SK-N-SH (cell line): ENCODE measurements around the gene PLAGL1. TPM values are rescaled to one million over a fixed set of nuclear protein-coding genes. Genes with fewer than 3 reads are reported as not detected.

Experiments
- CTCF ChIA-PET: fragments of 300-600, 350-600 bp; formaldehyde crosslinking; extraction: SDS; loops from one replicate; lab custom pipeline; 2021; lab: Yijun Ruan, JAX
- POLR2A ChIA-PET: fragments of 350-600 bp; sonication (Branson Sonifier 250); formaldehyde crosslinking; extraction: SDS; loops from one replicate; lab custom pipeline; 2020; ENCODE audit warnings: antibody characterized with exemption, inconsistent platforms; lab: Yijun Ruan, JAX
- DNase-seq: peaks from one replicate; pipeline ENCODE4 v3.0.0; 2012
- H2AFZ ChIP-seq: fragments of 200-600 bp; sonication (generic); 2 replicates; pipeline ENCODE4 v1.8.1; 2016; ENCODE audit warnings: antibody characterized with exemption, mild to moderate bottlenecking, low read depth
- H3F3A ChIP-seq: fragments of 200-600 bp; sonication (generic); replicated peaks from 2 replicates; pipeline ENCODE3; 2016; ENCODE audit warnings: antibody characterized with exemption, mild to moderate bottlenecking; ENCODE audit not compliant: insufficient read depth
- H3K27ac ChIP-seq, 2 experiments: fragments of 200-500 bp in 1 of 2; fragments of 200-600 bp in 1 of 2; sonication (Bioruptor generic) in 1 of 2; sonication (generic), shearing (Covaris generic) in 1 of 2; 2 replicates each; pipeline versions ENCODE4 v1.5.1 to v1.6.1; 2014 to 2016; ENCODE audit warnings: low read depth in 2 of 2, inconsistent platforms in 1 of 2, low read length in 1 of 2, mild to moderate bottlenecking in 1 of 2, mixed read lengths in 1 of 2
- H3K27me3 ChIP-seq: fragments of 200-600 bp; sonication (generic), shearing (Covaris generic); 2 replicates; pipeline ENCODE4 v1.6.1; 2016; ENCODE audit warnings: mixed run types; ENCODE audit not compliant: insufficient read depth
- H3K36me3 ChIP-seq, 2 experiments: fragments of 200-500 bp in 1 of 2; fragments of 200-600 bp in 1 of 2; sonication (Bioruptor generic) in 1 of 2; sonication (generic) in 1 of 2; replicated peaks in 1 of 2; 2 replicates each; pipeline versions ENCODE3 to v1.5.1; 2014 to 2016; ENCODE audit warnings: low read length in 1 of 2, mild to moderate bottlenecking in 1 of 2; ENCODE audit not compliant: insufficient read depth in 2 of 2, control insufficient read depth in 1 of 2
- H3K4me1 ChIP-seq, 2 experiments: fragments of 200-500 bp in 1 of 2; fragments of 200-600 bp in 1 of 2; sonication (Bioruptor generic) in 1 of 2; sonication (generic), shearing (Covaris generic) in 1 of 2; 2 replicates each; pipeline versions ENCODE4 v1.5.1 to v1.6.1; 2014 to 2016; ENCODE audit warnings: low read depth in 1 of 2, low read length in 1 of 2, mixed run types in 1 of 2; ENCODE audit not compliant: insufficient read depth in 2 of 2, control insufficient read depth in 1 of 2
- H3K4me2 ChIP-seq: fragments of 200-600 bp; sonication (generic), shearing (Covaris generic); 2 replicates; pipeline ENCODE4 v1.6.1; 2017; ENCODE audit warnings: mixed run types
- H3K4me3 ChIP-seq, 2 experiments: fragments of 200-500 bp in 1 of 2; fragments of 200-600 bp in 1 of 2; sonication (Bioruptor generic) in 1 of 2; sonication (generic), shearing (Covaris generic) in 1 of 2; 2 replicates each; pipeline versions ENCODE4 v1.5.1 to v1.8.1; 2014 to 2016; ENCODE audit warnings: low read depth in 2 of 2, inconsistent platforms in 1 of 2, low read length in 1 of 2, mild to moderate bottlenecking in 1 of 2, mixed read lengths in 1 of 2, moderate library complexity in 1 of 2
- H3K79me2 ChIP-seq: fragments of 200-600 bp; sonication (generic); 2 replicates; pipeline ENCODE4 v1.8.1; 2017; ENCODE audit warnings: mild to moderate bottlenecking; ENCODE audit not compliant: insufficient read depth
- H3K9ac ChIP-seq: fragments of 200-600 bp; sonication (generic); 2 replicates; pipeline ENCODE4 v1.6.1; 2017; ENCODE audit warnings: mixed run types
- H3K9me2 ChIP-seq: fragments of 200-600 bp; sonication (generic); 2 replicates; pipeline ENCODE4 v1.6.1; 2017; ENCODE audit warnings: mixed run types
- H3K9me3 ChIP-seq: fragments of 200-600 bp; sonication (generic); 2 replicates; pipeline ENCODE4 v1.6.1; 2017; ENCODE audit warnings: mixed run types, mild to moderate bottlenecking, moderate library complexity
- H4K20me1 ChIP-seq: fragments of 200-600 bp; sonication (generic); 2 replicates; pipeline ENCODE4 v1.6.1; 2017; ENCODE audit warnings: mild to moderate bottlenecking, mixed run types; ENCODE audit not compliant: insufficient read depth
- ELF1 ChIP-seq: IDR thresholded peaks from 2 replicates; pipeline ENCODE4 v1.4.0; 2012
- GATA2 ChIP-seq: sonication (generic); formaldehyde crosslinking; IDR thresholded peaks from 2 replicates; pipeline ENCODE4 v1.5.0; 2020; ENCODE audit warnings: mild to moderate bottlenecking, missing genetic modification reagents
- MXI1 ChIP-seq: IDR thresholded peaks from 2 replicates; pipeline ENCODE4 v1.6.1; 2012; ENCODE audit warnings: mild to moderate bottlenecking, low read depth, low read length, improper control_type of control experiment
- NFIC ChIP-seq: IDR thresholded peaks from 2 replicates; pipeline ENCODE4 v1.4.0; 2012; ENCODE audit warnings: borderline replicate concordance
- POLR2AphosphoS5 ChIP-seq: IDR thresholded peaks from 2 replicates; pipeline ENCODE4 v1.6.1; 2012; ENCODE audit warnings: low read depth, low read length
- RFX5 ChIP-seq: IDR thresholded peaks from 2 replicates; pipeline ENCODE4 v1.6.1; 2012; ENCODE audit warnings: mild to moderate bottlenecking, improper control_type of control experiment, low read length
- RXRA ChIP-seq: IDR thresholded peaks from 2 replicates; pipeline ENCODE4 v1.4.0; 2012; ENCODE audit warnings: low read depth, mild to moderate bottlenecking, borderline replicate concordance
- SIN3A ChIP-seq: IDR thresholded peaks from 2 replicates; pipeline ENCODE4 v1.6.1; 2012; ENCODE audit warnings: low read depth, mild to moderate bottlenecking, low read length, moderate library complexity, borderline replicate concordance
- SMC3 ChIP-seq: IDR thresholded peaks from 2 replicates; pipeline ENCODE4 v1.6.1; 2012; ENCODE audit warnings: low read depth, low read length, improper control_type of control experiment
- TCF12 ChIP-seq: IDR thresholded peaks from 2 replicates; pipeline ENCODE4 v1.4.0; 2012
- YY1 ChIP-seq: IDR thresholded peaks from 2 replicates; pipeline ENCODE4 v1.4.0; 2012; ENCODE audit warnings: low read depth, mild to moderate bottlenecking
- polyA plus RNA-seq, 3 experiments: library from polyadenylated mRNA; depleted of rRNA; stranded (reverse); fragments of >200 nt; gene quantifications; 2 replicates each; pipeline ENCODE4 v1.2.3, GENCODE V29; 2012
- TF ChIP-seq, protein P1 (sequence below): IDR thresholded peaks from 2 replicates; pipeline ENCODE4 v1.6.1; 2012; ENCODE audit warnings: mild to moderate bottlenecking, low read depth, low read length, moderate library complexity
- TF ChIP-seq, protein P2 (sequence below): IDR thresholded peaks from 2 replicates; pipeline ENCODE4 v1.4.0; 2012; ENCODE audit warnings: low read depth, borderline replicate concordance
- TF ChIP-seq, protein P3 (sequence below): IDR thresholded peaks from 2 replicates; pipeline ENCODE4 v1.4.0; 2012; ENCODE audit warnings: low read depth
- TF ChIP-seq, protein P4 (sequence below): fragments of 200-600 bp; sonication (generic); IDR thresholded peaks from 2 replicates; pipeline ENCODE4 v1.6.1; 2017; ENCODE audit warnings: antibody characterized with exemption, mild to moderate bottlenecking, moderate library complexity

PLAGL1 gene
- polyA plus RNA-seq, 1 of the 3 experiments (the other 2 are of a cell fraction), result 25.8 TPM

DNA sequence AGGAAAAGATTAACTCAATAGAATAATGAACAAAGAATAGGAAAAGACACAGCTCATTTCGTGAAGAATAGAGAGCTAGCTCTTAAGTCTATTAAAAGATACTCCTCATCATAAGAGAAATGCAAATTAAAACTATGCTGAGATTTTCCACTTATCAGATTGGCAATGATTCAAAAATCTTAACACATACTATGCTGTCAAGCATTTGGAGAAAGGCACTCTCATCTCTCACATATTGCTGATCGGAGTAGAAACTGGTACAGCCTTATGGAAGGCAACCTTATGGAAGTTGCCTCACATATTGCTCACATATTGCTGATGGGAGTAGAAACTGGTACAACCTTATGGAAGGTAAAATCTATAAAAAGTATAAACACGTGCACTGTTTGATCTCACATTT lies 21.4 kb upstream of the PLAGL1 start (continued):
- TF ChIP-seq, protein P1, sequence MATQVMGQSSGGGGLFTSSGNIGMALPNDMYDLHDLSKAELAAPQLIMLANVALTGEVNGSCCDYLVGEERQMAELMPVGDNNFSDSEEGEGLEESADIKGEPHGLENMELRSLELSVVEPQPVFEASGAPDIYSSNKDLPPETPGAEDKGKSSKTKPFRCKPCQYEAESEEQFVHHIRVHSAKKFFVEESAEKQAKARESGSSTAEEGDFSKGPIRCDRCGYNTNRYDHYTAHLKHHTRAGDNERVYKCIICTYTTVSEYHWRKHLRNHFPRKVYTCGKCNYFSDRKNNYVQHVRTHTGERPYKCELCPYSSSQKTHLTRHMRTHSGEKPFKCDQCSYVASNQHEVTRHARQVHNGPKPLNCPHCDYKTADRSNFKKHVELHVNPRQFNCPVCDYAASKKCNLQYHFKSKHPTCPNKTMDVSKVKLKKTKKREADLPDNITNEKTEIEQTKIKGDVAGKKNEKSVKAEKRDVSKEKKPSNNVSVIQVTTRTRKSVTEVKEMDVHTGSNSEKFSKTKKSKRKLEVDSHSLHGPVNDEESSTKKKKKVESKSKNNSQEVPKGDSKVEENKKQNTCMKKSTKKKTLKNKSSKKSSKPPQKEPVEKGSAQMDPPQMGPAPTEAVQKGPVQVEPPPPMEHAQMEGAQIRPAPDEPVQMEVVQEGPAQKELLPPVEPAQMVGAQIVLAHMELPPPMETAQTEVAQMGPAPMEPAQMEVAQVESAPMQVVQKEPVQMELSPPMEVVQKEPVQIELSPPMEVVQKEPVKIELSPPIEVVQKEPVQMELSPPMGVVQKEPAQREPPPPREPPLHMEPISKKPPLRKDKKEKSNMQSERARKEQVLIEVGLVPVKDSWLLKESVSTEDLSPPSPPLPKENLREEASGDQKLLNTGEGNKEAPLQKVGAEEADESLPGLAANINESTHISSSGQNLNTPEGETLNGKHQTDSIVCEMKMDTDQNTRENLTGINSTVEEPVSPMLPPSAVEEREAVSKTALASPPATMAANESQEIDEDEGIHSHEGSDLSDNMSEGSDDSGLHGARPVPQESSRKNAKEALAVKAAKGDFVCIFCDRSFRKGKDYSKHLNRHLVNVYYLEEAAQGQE, result no peak

DNA sequence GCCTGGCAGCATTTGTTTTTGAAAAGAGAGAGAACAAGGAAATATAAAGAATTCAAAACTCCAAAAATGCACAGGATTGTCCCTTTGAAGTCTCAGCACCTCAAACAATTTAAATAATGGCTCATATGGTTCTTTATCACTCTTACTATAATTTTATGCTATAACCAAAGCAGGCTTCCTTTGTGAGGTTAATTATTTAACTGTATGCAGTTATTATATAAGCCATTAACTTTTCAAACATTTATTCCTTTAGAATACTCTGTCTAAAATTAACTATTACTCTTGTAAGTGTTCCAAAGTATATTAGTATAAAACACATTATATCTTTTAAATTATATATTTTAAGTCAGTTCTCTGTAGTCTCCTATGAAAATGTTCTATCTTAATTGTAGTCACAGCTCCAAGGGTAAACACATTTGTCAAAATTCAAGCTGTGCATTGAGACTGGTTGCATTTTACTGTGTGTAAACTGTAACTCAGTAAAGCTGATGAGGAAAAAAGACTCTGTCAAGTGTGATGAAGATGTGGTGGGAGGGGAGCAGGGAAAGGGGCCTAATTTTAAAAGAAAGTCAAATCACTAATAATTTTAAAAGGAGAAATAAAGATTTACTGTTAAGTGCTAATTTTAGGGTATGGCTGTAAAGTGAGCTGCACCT lies 20.0 kb upstream of the PLAGL1 start:
- H3F3A ChIP-seq, result no peaks in the 10 kb centered on the region
- H3K4me3 ChIP-seq, result no peak overlapping the region
- H3K9me3 ChIP-seq, result no peaks in the 10 kb centered on the region
- H3K4me2 ChIP-seq, result no peak overlapping the region
- H3K79me2 ChIP-seq, result no peaks in the 10 kb centered on the region
- no peak for DNase-seq
- no peaks in the 10 kb centered on the region for H3K36me3 ChIP-seq
- H3K27me3 ChIP-seq, result no peaks in the 10 kb centered on the region
- H2AFZ ChIP-seq, result no peak overlapping the region
- no peaks in the 10 kb centered on the region for H3K4me1 ChIP-seq
- TF ChIP-seq POLR2AphosphoS5 (no peak), GATA2 (CRISPR knock-in tag) (no peak), NFIC (no peak), RFX5 (no peak), MXI1 (no peak), ELF1 (no peak), SIN3A (no peak), SMC3 (no peak), RXRA (no peak), TCF12 (no peak), YY1 (no peak)
- TF ChIP-seq, protein P2, sequence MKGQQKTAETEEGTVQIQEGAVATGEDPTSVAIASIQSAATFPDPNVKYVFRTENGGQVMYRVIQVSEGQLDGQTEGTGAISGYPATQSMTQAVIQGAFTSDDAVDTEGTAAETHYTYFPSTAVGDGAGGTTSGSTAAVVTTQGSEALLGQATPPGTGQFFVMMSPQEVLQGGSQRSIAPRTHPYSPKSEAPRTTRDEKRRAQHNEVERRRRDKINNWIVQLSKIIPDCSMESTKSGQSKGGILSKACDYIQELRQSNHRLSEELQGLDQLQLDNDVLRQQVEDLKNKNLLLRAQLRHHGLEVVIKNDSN, result no peak
- TF ChIP-seq, protein P3, sequence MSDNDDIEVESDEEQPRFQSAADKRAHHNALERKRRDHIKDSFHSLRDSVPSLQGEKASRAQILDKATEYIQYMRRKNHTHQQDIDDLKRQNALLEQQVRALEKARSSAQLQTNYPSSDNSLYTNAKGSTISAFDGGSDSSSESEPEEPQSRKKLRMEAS, result no peak
- TF ChIP-seq, protein P4, sequence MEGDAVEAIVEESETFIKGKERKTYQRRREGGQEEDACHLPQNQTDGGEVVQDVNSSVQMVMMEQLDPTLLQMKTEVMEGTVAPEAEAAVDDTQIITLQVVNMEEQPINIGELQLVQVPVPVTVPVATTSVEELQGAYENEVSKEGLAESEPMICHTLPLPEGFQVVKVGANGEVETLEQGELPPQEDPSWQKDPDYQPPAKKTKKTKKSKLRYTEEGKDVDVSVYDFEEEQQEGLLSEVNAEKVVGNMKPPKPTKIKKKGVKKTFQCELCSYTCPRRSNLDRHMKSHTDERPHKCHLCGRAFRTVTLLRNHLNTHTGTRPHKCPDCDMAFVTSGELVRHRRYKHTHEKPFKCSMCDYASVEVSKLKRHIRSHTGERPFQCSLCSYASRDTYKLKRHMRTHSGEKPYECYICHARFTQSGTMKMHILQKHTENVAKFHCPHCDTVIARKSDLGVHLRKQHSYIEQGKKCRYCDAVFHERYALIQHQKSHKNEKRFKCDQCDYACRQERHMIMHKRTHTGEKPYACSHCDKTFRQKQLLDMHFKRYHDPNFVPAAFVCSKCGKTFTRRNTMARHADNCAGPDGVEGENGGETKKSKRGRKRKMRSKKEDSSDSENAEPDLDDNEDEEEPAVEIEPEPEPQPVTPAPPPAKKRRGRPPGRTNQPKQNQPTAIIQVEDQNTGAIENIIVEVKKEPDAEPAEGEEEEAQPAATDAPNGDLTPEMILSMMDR, result no peak
- TF ChIP-seq, all 33 proteins: peak for 0
- Histone ChIP-seq H3K9me2 (no peaks in the 10 kb centered on the region), H3K9ac (no peak overlapping the region), H3K27ac (no peak overlapping the region), H4K20me1 (no peaks in the 10 kb centered on the region)
- ChIA-PET CTCF (interaction anchor here (1.9 kb wide), 1 partner anchor 15 kb away, joined by 6 read pairs; no protein-coding TSS in a partner anchor), POLR2A (no interaction called here)
